GF-D8 (cell line): ENCODE data around the gene XRCC3.

Experiments used
- DNase-seq: peaks from one replicate; lab custom pipeline; 2025; lab: John Stamatoyannopoulos, UW

Gene XRCC3

GRCh38 chr14:103738701-103739451 lies 23.6 kb upstream of the XRCC3 start:
- DNase-seq, result no peak

DNA sequence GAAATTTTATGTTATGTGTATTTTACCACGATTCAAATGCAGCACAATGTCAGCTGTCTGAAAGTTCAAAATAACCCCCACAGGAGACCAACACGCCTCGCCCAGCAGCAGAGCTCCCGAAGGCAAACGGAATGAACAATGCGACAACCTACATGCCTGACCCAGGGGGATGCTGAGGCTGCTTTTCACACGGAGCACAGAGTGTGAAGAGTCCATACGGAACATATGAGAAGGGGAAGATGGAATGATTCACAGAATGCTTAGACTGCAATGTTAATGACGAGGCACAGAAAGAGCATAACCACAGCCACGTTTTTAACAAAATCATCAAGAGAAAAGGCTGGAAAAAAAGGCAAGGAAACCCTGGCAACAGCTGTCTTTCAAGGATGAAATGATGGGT lies 22.9 kb upstream of the XRCC3 start:
- DNase-seq, result no peak

DNA sequence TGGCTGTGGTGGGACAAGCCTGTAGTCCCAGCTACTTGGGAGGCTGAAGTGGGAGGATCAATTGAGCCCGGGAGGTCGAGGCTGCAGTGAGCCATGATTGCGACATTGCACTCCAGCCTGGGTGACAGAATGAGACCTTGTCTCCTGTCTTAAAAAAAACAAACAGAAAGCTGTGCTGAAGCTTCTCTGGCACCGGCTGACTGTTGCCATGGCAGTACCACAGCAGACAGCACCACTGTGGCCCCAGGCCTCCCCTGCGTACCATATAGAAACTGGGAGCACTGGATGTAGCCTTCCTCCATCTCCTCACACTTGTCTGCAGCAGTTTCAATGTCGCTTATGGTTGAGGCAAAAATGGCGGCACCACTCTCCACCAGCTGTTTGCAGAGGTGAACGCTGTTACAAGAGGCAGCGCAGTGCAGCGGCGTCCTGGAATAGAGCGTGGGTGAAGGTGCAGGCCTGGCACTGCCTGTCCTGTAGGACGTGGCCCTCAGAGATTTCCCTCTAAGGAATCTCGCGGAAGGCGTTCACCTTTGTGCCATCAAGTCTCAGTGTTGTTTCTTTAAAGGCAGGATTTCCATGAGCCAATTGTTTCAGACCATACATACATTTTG lies 22.3 kb upstream of the XRCC3 start:
- no peak for DNase-seq

DNA sequence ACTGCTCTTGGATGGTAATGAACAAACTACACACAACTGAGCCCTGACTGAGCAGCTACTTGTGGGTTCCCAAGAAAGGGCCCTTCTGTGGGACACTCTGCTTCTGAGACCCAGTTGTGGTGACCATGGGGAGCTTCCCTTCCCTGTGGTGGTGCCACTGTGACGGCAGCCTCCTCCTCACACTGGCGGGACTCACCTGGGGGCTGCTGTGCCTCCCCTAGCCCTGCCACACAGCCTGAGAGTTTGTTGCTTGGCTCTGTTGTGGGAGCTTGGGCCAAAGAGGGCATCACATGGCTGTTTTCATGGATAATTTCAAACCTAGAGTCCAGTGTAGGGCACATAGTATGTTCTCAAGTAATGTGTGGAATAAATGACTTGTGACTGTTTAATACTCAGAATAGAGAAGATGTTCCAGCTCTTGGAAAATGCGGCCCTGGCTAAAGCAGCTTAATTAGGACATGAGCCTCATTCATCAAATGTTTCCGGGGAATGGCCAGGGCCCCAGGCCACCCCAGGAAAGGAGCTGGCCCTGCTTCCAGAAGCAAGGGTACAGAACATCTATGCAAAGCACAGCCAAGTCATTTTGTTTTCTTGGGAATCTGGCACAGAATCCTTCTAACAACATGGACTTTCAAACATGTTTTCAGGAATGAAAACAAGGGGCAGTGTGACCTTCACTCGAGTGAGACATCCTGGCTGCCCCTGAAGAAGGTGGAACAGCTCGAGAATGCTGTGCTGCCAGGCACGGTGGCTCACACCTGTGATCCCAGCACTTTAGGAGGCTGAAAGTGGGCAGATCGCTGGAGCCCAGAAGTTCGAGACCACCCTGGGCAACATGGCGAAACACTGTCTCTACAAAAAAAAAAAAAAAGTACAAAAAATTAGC lies 21.5 kb upstream of the XRCC3 start:
- DNase-seq, result no peak

DNA sequence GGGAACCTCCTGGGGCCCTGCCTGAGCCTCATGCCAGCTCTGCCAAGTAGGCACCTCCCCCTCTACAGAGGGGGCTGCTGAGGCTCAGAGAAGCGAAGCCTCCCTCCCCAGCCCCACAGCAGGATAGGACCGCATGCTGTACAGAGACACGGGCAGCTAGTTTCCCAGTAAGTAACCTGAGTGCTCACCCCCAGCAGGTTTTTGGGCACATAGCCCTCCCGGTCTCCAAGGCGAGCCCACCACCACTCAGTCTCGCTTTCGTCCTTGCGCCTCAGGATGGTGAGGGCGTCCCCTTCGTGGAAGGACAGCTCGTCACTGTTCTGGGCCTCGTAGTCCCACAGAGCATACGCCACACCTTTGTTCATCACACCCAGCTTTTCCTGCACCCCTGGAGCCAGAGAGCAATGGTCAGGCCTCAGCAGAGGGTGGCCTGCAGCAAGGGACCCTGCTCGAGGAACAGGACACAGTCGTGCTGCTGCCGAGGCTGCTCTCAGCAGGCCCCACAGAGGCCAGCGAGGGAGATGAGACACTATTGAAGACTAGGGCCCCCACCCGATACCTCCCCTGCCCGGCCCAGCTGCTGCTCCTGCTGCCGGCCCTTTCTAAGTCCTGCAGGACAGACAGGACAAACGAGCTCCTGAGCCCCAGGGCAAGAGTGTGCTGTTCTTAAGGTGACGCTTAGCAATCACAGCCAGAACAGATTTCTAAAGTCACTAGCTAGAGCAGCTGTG lies 20.7 kb upstream of the XRCC3 start:
- no peak for DNase-seq

- DNase-seq, result no peak
Observed at GRCh38 chr14:103735439-103735814, 20.2 kb upstream of the XRCC3 start.

GRCh38 chr14:103735022-103735421 lies 19.8 kb upstream of the XRCC3 start:
- no peak for DNase-seq

DNA sequence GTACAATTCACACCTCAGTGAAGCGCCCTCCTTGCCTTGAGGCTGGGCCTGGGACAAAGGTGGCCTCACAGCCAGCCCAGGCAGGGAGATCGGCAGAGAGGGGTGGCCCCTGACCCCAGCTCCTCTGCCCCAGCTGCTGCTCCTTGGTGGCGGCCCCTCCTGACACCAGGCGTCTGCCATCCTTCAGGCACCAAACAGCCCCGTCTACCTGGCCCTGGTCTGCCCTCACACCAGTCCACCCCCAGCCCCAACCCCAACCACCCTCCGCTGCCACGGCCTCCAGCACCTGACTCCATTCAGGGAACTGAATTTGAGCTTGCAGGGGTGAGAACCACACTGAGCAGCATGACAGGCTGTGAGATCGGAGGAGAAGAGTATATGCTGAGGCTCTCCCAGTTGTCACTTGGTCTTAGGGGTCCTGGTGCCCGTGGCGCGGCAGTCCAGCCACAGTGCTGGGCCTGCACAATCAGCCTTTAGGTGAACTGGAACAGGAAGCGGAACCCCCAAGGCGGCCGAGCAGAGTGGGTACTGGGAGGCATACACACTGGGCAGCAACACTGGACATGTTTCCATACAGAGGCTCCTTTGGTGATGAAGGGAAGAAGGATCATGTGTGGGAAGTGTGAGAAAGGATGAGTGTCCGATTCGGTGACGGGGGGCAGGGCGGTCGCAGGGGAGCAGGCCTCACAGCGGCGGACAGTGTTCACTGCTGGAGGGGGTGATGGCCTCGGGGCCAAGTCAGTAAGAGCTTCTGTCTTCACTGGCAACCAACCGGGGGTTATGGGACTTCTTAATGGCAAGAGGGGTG lies 19.0 kb upstream of the XRCC3 start:
- DNase-seq, result no peak

DNA sequence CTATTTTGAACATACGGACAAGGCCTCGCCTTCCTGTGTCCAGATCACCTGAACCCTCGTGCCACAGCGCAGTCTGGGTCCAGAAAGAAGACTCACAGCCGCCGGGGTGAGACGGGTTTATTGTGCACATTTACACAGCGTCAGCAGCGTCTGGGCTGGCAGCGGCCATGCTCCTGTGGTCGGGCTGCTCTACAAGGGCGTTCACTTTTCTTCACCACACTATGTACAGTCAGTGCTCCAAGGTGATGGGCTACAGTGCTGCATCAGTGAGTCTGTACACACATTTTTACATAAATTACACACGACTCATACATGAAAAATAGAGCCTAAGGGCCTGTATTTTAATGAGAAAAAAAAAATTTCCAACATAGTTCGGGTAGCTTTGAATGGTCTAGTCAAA lies 18.4 kb upstream of the XRCC3 start:
- DNase-seq, result no peak

DNA sequence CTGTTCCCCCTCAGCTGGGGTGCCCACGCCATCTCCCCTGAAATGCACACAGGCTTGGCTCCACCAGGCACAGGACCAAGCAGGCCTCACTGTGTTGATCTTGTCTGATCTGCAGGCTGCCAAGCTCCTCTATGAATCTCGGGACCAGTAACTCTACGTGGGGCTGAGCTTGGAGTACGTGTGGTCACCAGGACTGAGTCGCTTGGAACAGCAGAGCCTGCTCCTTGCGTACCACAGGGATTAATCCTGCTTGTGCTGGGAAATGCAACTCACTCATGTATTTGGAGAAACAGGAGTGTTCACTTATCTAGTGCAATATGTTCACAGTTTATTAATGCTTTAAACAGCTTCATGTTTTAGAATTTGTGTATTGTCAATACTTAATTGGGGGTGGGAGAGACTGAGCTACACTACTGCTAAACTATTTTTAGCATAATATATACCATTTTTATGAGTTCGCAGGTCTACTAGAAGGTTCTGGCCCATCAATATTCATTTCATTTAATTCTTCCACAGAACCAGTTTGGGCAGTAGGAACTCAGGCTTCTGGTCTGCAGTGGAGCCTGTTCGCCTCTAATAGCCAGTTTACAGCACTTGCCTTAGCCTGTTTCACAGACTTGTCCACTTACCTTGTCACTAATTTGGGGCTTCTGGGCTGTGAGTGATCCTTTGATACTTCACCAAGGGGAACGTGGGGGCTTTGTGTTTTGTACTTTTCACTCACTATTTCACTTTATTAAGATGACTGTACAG lies 17.8 kb upstream of the XRCC3 start:
- DNase-seq, result no peak

DNA sequence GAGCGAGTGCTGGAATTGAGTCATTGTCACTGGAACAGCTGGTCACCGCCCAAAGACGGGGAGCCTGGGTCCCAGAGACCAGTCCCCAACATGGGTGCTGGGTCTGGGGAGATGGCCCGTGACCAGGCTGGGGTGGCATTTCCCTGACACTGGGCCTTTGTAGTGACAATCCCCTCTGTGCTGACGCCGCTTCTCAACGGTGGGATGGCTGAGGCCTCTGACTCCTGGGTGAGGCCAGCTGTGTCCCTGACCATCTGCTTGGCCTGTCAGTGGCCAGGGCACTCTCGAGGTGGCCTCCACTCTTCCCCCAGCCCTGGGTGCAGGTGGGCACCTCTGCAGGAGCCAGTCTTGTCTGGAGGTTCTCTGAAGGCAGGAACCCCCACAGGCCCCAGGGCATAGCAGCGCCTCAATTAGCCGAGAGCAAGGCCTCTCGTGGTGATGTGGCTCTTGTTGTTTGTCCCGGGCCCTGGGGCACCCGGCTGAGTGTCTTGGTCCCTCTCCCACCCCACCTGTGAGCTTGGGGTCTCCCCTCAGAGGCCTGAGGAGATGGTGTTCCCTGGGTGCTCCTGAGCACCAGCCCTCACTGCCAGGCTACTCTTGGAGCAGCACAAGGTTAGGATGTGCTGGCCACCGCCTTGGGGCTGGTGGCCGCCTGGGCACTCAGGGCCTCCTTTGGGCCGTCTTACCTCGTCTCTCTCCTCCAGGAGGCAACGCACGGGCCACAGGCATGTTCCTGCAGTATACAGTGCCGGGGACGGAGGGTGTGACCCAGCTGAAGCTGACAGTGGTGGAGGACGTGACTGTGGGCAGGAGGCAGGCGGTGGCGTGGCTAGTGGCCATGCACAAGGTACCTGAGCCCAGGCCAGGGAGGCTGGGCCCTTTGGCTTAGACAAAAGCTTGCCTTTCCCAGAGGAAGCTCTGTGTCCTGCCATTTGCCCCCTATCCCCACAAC lies 16.9 kb upstream of the XRCC3 start:
- DNase-seq, result no peak

DNA sequence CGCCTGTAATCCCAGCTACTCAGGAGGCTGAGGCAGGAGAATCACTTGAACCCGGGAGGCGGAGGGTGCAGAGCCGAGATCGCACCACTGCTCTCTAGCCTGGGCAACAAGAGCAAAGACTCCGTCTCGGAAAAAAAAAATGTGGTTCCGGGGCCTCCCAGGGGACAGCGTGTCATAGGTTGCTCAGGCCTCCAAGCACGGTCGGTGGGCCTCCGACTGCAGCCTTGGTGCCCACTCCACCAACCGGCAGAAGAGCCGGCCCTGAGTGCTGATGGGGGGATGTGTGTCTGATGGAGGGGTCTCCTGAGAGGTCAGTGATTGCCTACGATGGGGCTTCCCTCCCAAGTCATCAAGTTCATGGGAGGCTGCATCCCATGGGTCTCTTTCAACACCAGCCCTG lies 16.2 kb upstream of the XRCC3 start:
- DNase-seq, result no peak

- no peak for DNase-seq
Observed at GRCh38 chr14:103730490-103731035, 15.3 kb upstream of the XRCC3 start.

- no peak for DNase-seq
Observed at GRCh38 chr14:103729496-103730448, 14.5 kb upstream of the XRCC3 start.

DNA sequence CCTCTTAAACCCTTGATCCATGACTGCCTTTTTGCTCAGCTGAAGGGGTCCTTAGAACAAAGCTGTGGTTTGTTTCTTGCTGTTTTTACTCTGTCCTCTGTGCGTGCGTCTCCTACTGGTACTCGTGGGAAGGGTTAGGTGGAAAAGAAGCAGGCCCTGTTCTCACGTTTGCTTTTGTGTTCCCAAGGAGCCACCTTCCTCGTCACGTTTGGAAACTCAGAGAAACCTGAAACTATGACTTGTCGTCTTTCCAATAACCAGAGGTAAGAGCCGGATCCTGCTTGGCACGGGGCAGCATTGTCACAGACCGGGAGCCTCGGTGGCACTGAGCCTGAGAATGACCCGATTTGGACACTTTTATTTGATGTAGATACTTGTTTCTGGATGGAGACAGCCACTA lies 13.5 kb upstream of the XRCC3 start:
- DNase-seq, result no peak

- DNase-seq, result no peak
Observed at GRCh38 chr14:103728141-103728540, 12.9 kb upstream of the XRCC3 start.

DNA sequence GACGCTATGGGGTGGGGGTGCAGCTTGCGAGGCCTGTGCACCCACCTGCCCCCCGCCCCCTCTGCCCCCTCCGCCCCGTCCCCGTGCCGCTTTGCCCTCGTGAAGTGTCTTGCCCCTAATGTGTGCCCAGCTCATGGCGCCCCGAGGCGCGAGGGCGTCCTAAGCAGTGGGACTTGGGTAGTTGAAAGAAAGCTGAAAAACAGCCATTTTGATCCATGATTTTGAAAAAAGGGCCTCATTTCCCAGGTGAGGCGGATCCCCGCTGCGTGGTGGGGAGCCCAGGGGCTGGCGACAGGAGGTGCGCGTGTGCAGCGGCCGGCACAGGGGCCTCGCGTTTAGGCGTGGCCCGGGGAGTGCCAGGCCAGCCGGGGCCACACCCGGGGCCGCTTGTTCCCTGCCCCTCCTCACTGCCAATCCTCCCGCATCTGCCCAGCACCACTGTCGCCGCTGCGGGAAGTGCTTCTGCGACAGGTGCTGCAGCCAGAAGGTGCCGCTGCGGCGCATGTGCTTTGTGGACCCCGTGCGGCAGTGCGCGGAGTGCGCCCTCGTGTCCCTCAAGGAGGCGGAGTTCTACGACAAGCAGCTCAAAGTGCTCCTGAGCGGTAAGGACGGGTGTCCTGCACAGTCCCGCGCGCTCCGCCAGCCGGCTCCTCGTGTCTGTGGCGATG lies 12.2 kb upstream of the XRCC3 start:
- no peak for DNase-seq

- no peak for DNase-seq
Observed at GRCh38 chr14:103726474-103726873, 11.2 kb upstream of the XRCC3 start.
